HG03469 (cell line): ENCODE data around the gene GJD3.
"Not testable (repeated sequence)": the region's sequence is repeated elsewhere in the genome, so short reads cannot be mapped to it uniquely, and the experiment has no call there.

Source experiments
- ATAC-seq: cut with Tn5 transposase; IDR thresholded peaks from one replicate; pipeline ENCODE4 v1.9.1; 2021; ENCODE audit warnings: mild to moderate bottlenecking, moderate library complexity, moderate number of reproducible peaks; ENCODE audit not compliant: unreplicated experiment

The GJD3 gene

GRCh38 chr17:40369923-40370322, 5.4 kb upstream of the GJD3 start:
- ATAC-seq = no peak

DNA sequence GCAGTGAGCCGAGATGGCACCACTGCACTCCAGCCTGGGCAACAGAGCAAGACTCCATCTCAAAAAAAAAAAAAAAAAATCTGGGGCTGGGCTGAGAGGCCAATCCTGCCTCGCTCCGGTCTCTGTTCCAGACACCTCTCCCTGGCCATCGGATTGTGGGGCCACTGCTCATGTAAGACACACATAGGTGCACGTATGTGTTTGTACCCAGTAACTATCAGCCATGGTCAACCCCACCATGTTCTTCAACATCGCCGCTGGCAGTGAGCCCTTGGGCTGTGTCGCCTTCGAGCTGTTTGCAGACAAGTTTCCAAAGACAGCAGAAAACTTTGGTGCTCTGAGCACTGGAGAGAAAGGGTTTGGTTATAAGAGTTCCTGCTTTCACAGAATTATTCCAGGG, 3.2 kb upstream of the GJD3 start:
- ATAC-seq = not testable (repeated sequence)

GRCh38 chr17:40366861-40367518, 2.5 kb upstream of the GJD3 start:
- ATAC-seq = no peak

- ATAC-seq = no peak
These were observed 1.7 kb upstream of the GJD3 start for GRCh38 chr17:40366076-40366860.

DNA sequence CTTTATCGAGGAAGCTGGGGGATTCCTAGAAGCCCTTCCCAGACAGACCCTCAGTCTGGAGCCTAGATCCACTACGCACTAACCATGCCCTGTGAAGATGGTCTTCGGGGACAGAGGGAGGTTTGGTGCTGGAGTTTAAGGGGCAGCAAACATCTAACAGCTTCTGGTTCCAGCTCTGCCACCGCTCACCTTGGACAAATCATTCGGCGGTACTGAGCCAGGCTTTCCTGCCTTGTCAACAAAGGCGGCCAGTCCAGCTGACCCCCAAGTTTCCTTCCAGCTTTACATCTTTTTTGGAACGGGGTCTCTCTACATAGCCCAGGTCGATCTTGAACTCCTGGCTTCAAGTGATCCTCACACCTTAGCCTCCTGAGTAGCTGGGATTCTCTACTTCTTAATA, 369 bp upstream of the GJD3 start:
- ATAC-seq = no peak

- ATAC-seq = no peak
These were observed 1.3 kb downstream of the GJD3 start for GRCh38 chr17:40363111-40363827.

DNA sequence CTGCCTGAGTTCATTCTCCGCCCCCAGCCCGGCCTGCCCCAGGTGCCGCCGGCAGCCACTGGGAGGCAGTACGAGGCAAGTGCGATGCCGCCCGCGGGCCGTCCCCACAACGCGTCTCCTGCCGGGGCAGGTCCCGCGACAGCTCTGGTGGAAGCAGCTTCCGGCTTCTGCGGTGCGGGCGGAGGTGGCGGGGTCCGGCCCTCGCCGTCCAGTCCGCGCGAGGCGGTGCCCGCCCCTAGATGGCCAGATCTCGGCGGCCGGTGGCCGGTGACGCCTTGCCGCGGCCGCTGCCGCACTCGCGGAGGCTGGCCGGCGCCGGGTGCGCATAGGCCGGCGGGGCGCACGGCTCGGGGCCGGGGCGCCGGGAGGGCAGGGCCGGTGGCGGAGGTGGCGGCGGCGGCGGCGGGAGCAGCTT, 1.8 kb downstream of the GJD3 start:
- ATAC-seq = no peak

DNA sequence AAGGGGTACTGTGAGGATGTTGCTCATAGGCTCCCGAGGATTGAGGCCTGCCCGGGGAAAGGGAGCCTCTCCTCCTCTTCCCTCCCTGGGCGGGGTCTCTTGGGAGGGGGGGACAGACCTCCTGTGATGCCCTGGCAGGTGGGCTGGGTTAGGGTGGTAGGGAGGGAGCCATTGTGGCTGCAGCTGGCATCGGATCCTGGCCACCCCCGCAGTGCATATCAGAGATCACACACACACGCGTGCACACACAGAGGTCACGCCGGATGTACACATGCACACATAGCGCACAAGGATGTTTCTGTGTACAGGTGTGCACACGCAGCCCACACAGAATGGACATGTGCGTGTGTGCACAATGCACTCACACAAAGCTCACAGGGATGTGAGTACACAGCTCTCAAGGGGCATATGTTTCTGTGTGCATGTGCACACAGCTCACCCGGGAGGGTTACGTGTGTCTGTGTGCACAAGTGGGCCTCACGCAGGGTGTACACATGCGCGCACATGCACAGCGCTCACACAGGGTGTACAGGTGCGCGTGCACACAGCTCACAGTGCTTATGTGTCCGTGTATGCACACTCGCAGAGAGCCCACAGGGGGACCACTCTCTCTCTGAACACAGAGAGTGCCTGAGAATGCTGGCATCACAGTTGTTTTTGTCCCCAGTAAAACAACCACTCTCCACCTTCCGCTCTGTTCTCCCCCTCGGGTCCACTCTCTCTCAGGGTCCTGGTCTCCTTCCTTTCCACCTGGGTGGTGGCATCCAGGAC, 2.4 kb downstream of the GJD3 start:
- no peak for ATAC-seq

GRCh38 chr17:40361063-40361924, 3.2 kb downstream of the GJD3 start:
- ATAC-seq = no peak

DNA sequence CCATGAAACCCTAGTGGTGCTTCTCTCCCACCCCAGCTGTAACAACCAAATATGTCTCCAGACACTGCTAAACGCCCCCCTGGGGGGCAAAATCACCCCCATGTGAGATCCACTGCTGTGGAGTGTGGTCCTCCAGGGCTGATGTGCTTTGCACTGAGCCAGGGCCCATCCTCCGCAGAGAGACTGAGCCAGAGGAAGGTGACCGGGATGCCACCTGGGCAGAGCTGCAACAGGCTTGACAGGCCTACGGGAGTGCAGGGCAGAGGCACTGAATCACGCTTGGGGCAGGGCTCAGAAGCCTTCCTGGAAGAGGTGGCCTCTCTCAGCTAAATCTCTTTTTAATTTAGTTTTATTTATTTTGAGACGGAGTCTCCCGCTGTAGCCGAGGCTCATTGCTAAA, 4.4 kb downstream of the GJD3 start:
- no peak for ATAC-seq

DNA sequence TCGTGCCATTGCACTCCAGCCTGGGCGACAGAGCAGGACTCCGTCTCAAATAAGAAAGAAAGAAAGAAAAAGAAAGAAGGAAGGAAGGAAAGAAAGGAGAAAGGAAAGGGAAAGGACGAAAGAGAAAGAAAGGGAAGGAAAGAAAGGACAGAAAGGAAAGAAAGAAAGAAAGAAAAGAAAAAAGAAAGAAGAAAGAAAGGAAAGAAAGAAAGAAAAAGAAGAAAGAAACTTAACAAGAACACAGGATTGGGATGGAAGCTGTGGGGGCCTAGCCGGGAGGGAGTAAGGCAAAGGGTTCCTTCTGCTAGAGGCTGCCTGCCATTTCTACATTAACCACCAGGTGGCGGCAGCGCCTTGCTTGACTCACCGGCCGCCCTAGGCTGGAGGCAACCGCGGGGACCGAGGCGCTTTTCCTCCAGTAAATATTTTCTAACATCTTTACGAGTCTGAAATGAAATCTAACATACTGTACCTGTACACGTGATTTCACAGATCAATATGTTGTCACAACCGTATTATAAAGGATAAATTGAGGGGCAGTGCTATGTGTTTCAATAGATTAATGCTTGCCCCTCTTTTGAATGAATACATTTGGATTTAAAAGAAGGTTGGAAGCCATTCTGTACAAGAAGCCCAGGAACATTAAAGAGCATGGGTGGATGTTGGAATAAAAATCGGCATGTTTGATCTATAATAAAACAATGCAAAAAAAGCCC, 6.1 kb downstream of the GJD3 start:
- no peak for ATAC-seq

DNA sequence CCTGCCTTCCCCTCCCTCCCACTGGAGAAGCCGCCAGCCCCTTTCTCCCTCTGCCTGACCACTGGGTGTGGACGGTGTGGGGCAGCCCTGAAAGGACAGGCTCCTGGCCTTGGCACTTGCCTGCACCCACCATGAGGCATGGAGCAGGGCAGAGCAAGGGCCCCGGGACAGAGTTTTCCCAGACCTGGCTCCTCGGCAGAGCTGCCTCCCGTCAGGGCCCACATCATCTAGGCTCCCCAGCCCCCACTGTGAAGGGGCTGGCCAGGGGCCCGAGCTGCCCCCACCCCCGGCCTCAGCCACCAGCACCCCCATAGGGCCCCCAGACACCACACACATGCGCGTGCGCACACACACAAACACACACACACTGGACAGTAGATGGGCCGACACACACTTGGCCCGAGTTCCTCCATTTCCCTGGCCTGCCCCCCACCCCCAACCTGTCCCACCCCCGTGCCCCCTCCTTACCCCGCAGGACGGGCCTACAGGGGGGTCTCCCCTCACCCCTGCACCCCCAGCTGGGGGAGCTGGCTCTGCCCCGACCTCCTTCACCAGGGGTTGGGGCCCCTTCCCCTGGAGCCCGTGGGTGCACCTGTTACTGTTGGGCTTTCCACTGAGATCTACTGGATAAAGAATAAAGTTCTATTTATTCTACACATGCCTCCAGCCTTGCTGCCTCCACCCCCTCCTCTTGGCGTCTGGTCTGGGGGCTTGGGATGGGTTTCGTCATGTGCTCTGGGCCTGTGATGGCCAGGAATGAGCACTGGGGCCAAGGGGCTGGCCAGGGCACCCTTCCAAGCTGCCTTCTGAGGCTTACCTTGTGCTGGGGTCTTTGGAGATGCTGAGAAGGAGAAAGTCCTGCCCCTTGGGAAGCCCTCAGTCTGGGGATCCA, 7.3 kb downstream of the GJD3 start:
- no peak for ATAC-seq

- ATAC-seq = no peak
These were observed 8.5 kb downstream of the GJD3 start for GRCh38 chr17:40355804-40356758.

DNA sequence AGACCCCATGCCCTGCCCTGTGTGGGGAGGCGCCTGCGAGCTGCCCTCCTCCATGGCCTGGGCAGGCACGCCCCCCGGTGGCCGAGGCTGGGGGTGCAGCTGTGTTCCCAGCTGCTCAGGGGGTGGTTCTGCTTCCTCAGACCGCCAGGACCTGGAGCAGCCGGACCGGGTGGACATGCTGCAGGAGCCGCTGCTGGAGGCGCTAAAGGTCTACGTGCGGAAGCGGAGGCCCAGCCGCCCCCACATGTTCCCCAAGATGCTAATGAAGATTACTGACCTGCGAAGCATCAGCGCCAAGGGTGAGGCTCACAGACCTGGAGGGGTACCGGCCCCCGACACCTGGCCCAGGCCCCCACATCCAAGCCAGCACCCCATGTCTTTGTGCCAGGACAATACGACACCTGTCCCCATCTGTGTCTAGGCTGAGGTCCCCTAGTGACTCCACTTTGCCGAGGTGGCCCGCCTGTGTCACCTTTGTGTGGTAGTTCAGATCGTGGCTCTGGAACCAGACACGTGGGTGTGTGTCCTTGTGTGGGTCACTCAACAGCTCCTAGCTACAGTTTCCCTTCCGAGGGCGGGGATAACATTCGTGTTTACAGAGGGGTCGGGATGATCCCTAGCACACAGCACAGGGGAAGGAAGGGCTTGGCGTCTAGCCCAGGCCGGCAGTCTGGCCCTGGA, 9.3 kb downstream of the GJD3 start:
- no peak for ATAC-seq

DNA sequence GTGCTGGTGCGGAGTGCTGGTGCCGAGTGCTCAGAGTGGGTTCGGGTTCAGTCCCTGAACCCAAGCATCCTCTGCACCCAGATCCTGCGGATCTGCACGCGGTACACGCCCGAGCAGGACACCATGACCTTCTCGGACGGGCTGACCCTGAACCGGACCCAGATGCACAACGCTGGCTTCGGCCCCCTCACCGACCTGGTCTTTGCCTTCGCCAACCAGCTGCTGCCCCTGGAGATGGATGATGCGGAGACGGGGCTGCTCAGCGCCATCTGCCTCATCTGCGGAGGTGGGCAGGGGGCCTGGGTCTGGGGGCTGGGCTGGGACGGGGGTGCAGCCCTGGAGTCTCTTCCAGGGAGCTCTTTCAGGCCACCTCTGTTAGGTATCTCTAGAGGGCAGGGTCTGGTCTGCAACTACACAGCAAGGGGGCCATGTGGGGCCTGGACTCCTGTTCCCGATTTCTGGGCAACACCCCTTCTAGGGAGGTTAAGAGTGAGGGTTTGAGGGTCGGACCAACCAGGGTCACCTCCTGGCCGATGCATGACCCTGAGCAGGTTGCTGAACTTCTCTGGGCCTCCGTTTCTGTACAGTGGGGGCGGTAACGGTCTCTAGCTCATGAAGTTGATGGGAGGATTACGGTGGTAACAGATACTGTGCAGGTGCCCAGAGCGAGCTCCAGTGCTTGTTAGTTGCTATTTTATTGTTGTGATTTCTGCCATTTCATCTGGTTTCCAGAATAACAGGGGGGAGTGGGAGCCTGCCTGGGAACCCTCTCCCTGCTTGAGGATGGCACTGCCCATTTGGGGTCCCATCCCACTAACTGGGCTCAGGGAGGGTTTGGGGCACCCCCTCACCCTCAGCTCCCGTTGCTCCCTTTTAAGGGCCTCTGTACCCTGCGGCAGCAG, 10.1 kb downstream of the GJD3 start:
- no peak for ATAC-seq
